Upper lobe of right lung (tissue), 1 donor: ENCODE data around the gene MPI. TPM values are rescaled to one million over a fixed set of nuclear protein-coding genes. Genes with fewer than 3 reads are reported as not detected.
A peak's percentile ranks its signal among the peaks of the same experiment; 100 is the strongest.

Source experiments
- ATAC-seq: fragments of 200-7000 bp; cut with Tn5 transposase; one replicate; pipeline ENCODE4 v1.9.1; 2020; ENCODE audit warnings: mild to moderate bottlenecking, moderate library complexity
- DNase-seq: peaks from one replicate; pipeline ENCODE4 v3.0.0-alpha.2; 2020
- H3K27ac ChIP-seq: fragments of 200-600 bp; one replicate; pipeline ENCODE4 v1.8.0; 2022
- H3K27me3 ChIP-seq: fragments of 200-600 bp; one replicate; pipeline ENCODE4 v1.8.0; 2022; ENCODE audit warnings: mild to moderate bottlenecking
- H3K36me3 ChIP-seq: fragments of 200-600 bp; one replicate; pipeline ENCODE4 v1.8.0; 2022
- H3K4me1 ChIP-seq: fragments of 200-600 bp; one replicate; pipeline ENCODE4 v1.8.0; 2022
- H3K4me3 ChIP-seq: fragments of 200-600 bp; one replicate; pipeline ENCODE4 v1.8.0; 2022; ENCODE audit warnings: mild to moderate bottlenecking
- H3K9me3 ChIP-seq: fragments of 200-600 bp; one replicate; pipeline ENCODE4 v1.8.0; 2022
- intact Hi-C: fragments of 100-400 bp; cut with DNase I; formaldehyde crosslinking; loops from one replicate; pipeline ENCODE4 v1.11.0; 2022
- total RNA-seq: library from RNA; stranded (reverse); fragmentation: NEBNext Ultra II Directional; extraction: Animal tissue kit (Norgen Biotek cat#: 25700); gene quantifications from one replicate; pipeline ENCODE4 v1.2.1, GENCODE V29; 2021
- TF ChIP-seq, protein P1 (sequence below): fragments of 200-600 bp; IDR thresholded peaks from one replicate; pipeline ENCODE4 v1.8.0; 2022; ENCODE audit warnings: antibody characterized with exemption
- donor health status: DM: no; HTN: yes; CAD: no; lungs with severe emphysema.

Gene MPI
- total RNA-seq, 1 donor from 2014 or later: 26.7 TPM

DNA sequence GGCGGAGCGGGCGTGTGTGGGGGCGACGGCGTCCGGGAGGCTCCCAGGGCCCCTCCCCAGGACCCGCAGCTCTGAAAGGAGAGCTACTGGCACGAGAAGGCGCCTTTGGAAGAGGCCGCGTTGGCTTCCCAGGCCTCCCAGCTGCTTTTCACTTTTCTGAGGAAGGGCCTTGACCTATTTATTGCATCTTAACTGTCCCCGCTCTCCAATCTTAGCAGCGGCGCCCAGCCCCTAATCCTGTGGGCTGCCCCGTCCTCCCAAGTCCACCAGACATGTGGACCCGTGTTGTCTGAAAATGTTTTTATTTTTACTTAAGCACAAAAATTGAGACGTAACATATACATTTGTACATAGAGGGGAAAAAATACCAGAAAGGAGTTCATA is 46.4 kb upstream of the MPI start:
- Histone ChIP-seq H3K27me3 (no peaks in the 10 kb centered on the region), H3K4me1 (peaks cover 16% of the 10 kb centered on the region), H3K9me3 (no peaks in the 10 kb centered on the region), H3K36me3 (peaks cover 40% of the 10 kb centered on the region), H3K27ac (peak overlapping the region; percentile 88), H3K4me3 (peak overlapping the region; percentile 71)
- TF ChIP-seq, protein P1, sequence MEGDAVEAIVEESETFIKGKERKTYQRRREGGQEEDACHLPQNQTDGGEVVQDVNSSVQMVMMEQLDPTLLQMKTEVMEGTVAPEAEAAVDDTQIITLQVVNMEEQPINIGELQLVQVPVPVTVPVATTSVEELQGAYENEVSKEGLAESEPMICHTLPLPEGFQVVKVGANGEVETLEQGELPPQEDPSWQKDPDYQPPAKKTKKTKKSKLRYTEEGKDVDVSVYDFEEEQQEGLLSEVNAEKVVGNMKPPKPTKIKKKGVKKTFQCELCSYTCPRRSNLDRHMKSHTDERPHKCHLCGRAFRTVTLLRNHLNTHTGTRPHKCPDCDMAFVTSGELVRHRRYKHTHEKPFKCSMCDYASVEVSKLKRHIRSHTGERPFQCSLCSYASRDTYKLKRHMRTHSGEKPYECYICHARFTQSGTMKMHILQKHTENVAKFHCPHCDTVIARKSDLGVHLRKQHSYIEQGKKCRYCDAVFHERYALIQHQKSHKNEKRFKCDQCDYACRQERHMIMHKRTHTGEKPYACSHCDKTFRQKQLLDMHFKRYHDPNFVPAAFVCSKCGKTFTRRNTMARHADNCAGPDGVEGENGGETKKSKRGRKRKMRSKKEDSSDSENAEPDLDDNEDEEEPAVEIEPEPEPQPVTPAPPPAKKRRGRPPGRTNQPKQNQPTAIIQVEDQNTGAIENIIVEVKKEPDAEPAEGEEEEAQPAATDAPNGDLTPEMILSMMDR: peak; percentile 29
- no peak for DNase-seq
- ATAC-seq: no peak
- intact Hi-C loops: no loop called here

DNA sequence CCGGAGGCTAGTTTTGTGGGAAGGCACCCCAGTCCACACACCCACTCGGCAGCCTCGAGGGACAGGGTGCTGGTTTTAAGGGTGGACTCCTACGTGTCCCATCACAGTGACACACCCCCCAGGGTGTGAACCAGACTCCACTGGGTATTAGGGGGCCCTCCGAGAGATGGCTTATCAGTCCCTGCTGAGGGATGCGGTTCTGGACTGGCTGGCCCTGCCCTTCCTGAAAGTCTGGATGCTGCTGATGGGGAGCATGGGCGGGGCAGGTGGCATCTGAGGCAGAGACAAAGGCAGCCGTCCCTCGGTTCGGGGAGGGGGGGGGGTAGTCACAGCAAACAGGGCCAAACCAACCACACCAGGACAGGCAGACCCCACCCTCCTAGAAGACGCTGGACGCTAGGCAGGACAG is 45.9 kb upstream of the MPI start:
- Histone ChIP-seq H3K27ac (peak overlapping the region; percentile 88), H3K27me3 (no peaks in the 10 kb centered on the region), H3K9me3 (no peaks in the 10 kb centered on the region), H3K36me3 (peaks cover 40% of the 10 kb centered on the region), H3K4me3 (peak overlapping the region; percentile 71), H3K4me1 (peaks cover 16% of the 10 kb centered on the region)
- ATAC-seq (no peak), DNase-seq (no peak)
- intact Hi-C loops: no loop called here
- TF ChIP-seq, protein P1: no peak

DNA sequence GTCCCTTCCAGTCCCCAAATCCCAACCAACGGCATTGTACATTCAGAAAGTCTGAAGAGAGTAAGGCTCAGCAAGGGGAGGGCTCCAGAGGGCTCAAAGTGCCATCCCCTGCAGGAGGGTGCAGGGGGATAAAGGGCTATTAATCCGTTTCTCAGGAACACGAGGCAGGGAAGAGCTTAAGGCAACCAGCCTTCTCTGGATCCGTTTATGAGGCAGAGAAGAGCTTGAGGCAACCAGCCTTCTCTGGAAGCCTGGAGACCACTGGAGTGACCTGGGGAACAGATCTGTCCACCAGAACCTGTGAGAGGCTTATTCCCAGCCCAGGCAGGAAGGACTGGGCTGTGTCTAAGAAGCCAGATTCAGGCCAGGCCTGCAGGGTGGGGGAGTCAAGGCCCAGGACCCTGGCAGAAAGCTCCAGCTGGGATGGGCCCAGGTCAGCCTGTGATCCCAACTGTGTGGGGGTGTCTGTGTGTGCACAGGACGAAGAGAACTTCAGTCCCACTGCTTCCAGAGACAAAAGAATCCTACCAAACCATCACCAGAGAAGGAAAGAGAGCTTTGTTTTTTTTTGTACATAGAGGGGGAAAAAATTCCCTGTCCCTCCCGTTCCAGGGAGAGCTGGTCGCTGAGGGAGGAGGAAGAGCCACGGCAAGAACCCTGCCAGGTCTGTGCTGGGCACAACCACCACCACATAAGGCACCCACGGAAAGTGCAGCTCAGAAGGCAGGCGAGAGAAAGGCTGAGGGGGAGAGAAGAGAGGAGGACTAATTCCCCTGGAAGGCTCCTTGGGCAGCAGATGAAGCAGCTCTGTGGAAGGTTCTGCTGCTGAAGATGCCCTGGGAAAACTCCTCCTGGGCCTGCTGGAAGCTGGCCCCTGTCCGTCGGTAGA is 45.3 kb upstream of the MPI start:
- DNase-seq (no peak), ATAC-seq (no peak)
- Histone ChIP-seq H3K4me3 (no peak overlapping the region), H3K27me3 (no peaks in the 10 kb centered on the region), H3K9me3 (no peaks in the 10 kb centered on the region), H3K36me3 (peaks cover 46% of the 10 kb centered on the region), H3K4me1 (peaks cover 16% of the 10 kb centered on the region), H3K27ac (no peak overlapping the region)
- intact Hi-C loops: no loop called here
- TF ChIP-seq, protein P1: no peak

DNA sequence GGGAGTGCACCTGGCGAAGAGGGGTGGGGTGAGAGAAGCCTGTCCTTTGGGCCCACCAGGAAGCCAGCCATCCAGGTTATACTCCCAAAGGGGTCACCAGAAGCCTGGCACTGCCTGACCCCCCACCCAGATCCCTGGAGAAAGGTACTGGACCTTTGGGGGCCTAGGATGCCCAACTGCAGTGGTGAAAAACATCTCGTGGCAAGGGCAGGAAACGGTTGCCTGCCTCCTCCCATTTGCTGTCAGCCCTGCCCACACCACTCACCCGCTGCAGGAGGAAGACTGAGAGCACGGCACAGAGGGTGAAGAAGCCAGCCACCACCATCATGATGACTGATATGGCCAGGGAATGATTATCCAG is 44.7 kb upstream of the MPI start:
- DNase-seq: no peak

DNA sequence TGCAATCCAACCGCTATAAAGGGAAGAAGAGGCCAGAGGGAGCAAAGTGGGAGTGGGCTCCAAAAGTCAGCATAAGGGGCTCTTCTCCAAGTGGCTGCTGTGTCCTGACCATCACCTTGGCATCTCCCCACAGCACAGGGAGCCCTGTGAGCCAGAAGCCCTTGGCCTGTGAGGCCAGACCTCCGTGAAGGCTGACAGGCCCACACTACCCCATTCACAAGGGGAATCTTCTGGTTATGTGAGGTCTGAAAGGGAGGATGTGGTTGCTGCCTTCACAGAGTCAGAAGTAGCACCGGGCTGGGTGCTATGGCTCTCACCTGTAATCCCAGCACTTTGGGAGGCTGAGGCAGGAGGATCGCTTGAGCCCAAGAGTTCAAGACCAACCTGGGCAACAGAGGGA is 44.3 kb upstream of the MPI start:
- intact Hi-C loops: no loop called here
- Histone ChIP-seq H3K4me3 (no peak overlapping the region), H3K27me3 (no peaks in the 10 kb centered on the region), H3K4me1 (peaks cover 16% of the 10 kb centered on the region), H3K27ac (peak overlapping the region; percentile 51), H3K9me3 (no peaks in the 10 kb centered on the region), H3K36me3 (peaks cover 56% of the 10 kb centered on the region)
- DNase-seq (no peak), ATAC-seq (no peak)
- TF ChIP-seq, protein P1: no peak

More for the DNA sequence above, 44.7 kb upstream of the MPI start:
- intact Hi-C loops: no loop called here
- ATAC-seq: no peak
- peak overlapping the region; percentile 51 for H3K27ac ChIP-seq
- peaks cover 16% of the 10 kb centered on the region for H3K4me1 ChIP-seq
- peaks cover 52% of the 10 kb centered on the region for H3K36me3 ChIP-seq
- no peaks in the 10 kb centered on the region for H3K27me3 ChIP-seq
- no peaks in the 10 kb centered on the region for H3K9me3 ChIP-seq
- TF ChIP-seq, protein P1: no peak
- no peak overlapping the region for H3K4me3 ChIP-seq
